DMS53 treated with DMSO at 0.1 percent for 48 hours (cell line): ENCODE data around the gene ROBO4.

Experiments used
- DNase-seq: peaks from one replicate; lab custom pipeline; 2025; ENCODE audit not compliant: unreplicated experiment; lab: John Stamatoyannopoulos, UW

Gene ROBO4

DNA sequence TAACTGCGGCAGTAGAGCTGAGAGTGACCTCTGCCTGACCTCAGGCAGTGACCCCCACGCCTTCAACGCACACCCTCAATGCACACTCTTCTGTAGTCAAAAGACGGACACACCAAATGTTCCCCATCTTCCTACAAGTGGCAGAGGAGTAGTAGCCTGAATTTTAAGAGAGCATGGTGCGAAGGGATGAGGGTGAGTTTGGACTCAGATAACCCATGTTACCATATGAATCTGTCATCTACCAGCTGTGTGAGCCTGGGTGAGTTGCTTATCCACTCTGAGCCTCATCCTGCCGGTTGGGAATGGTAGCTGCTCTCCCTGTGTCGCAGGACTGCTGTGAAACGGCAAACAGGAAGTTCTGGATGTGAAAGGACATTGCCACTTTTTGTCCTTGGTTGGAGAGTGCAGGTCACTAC is 53.0 kb downstream of the ROBO4 start:
- no peak for DNase-seq

DNA sequence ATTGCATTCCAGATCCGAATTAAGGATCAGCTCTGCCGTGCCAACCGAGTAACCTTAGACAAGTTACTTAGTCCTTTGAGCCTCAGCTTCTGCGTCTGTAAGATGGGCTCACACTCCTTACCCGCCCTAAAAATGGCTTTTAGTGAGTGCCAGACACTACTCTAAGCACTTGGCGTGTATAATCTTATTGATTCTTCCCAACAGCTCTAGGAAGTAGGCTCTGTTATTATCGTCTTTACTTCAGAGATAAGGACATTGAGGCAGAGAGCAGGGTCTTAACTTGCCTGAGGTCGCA is 54.1 kb downstream of the ROBO4 start:
- no peak for DNase-seq

DNA sequence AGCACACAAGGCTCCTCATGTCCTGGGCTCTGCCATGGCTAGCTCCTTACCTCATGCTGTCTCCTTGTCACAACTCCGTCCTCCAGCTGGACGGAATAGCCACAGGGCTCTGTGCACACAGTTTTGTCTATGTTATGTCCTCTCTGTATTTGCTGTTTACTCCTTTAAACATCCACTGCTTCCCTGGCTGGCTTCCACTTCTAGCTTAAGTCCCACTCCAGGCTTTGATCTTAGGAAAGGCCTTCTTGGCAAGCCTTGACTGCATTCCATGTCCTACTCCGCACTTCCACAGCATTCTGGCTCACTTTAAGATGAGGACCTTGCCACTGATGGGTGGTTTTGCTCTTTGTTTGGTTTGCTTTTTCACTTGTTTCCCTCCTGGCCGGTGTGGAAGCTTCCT is 55.4 kb downstream of the ROBO4 start:
- DNase-seq = no peak

DNA sequence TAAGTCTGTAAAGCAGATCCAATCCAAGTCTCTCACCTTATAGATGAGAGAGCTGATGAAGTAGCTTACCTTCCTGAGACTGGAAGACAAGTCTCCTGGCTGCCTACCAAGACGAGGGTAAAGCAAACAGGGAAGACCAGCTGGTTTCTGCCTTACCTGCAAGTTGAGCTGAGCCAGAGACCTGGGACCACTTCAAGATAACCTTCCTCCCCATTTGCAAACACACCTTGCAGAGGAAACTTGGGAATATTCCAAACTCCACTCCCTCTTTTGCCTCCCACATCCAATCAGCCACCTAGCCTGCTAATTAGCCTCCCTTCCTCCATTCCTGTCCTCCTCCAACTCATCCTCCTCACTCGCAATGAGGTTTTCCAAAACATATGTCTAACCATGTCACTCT is 55.8 kb downstream of the ROBO4 start:
- DNase-seq = no peak

DNA sequence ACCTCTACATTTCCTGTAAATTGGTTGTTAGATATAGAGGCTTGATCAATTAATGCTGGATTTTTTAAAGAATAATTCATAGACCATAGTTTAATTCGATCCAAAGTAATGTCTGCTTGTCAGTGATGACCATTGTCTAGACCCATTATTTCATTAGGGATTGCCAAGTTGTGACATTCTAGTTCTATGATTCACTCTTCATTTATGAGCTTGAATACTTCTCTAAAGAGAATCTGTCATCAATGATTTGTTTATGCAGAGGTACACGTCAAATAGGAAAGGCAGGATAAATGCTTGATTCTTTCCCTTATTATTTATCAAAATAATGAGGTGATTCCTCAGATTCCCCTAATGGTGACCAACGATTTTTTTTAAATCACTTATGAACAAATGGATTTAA is 56.5 kb downstream of the ROBO4 start:
- DNase-seq = no peak

DNA sequence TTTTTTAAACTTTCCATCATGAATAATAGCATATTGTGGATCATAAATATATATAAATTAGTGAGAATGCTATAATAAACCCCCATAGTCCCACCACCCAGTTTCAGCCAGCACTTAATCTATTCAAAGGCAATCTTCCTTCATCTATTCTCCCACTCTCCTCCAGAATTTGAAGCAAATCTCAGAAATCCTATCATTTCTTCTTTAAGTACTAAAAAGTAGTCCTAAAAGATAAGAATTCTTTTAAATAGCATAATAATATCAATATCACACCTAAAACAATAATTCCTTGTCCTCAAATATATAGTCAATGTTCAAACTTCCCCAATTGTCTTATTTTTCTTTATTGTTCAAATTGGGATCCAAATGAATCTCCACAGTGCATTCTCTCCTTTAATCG is 57.0 kb downstream of the ROBO4 start:
- no peak for DNase-seq

DNA sequence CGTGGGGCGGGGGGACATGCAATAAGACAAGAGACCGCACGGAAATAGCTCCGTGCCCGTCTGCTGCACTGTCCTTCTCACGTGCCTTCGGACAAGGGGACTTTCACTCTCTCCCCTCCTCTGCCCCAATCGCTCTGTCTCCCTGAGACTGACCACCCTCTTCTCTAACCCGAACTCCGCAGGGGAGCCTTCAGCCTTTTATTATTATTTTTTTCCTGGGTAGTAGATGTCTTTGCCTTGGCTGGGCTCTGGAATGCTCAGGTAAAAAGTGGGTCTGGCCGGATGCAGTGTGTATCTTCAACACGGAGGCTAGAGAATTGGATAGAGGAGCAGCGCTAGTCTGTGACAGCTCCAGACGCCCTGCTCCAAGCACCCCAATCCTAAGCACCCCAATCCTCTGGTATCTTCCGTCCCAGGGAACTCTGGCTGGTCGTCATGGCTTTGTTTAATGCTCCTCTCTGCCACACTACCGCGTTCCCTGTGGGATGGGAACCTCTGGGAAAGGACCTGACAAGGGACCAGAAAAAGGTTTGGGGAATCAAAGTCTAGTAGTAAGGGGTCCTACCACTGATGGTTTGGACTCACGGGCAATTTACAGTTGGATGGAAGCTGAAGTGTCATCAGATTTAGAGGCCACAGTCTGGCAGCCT is 57.6 kb downstream of the ROBO4 start:
- DNase-seq = no peak

DNA sequence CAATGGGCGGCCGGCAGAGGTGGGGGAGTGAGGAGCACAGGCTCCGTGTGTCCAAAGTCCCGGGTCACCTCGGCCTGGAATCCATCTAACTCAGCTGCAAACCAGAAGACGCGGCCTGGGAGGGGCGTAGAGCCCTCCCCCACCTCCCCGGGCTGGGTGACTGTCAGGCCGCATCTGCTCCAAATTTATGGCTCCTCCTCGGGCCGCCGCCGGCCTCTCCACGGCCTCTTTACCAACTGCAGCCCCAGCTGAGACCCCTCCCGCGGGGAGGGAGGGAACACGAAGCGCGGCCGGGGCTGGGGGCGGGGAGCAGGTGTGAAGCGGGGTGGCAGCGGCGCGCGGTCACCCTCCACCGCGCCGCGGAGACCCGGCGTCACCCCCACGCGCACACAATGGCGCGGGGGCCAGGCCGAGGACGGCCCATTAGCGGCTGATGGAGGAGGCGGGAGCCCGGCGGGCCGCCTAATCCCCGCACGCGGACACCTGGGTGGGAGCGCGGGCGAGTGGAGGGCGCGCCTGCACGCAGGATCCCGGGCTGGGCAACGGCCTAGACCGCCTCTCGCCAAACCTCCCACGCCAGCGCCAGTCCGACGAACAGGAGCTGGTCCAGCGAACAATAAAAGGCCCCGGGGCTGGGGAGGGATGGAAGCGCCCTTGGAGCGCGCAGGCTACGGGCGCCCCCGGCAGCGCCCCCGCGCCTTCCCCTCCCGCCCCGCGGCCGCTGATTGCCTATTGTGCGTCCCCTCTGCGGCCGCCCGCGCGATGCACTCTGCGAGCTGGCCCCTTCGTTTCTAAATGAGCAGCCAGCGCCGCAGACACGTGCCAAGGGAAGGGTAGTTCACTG is 58.3 kb downstream of the ROBO4 start:
- DNase-seq = no peak

DNA sequence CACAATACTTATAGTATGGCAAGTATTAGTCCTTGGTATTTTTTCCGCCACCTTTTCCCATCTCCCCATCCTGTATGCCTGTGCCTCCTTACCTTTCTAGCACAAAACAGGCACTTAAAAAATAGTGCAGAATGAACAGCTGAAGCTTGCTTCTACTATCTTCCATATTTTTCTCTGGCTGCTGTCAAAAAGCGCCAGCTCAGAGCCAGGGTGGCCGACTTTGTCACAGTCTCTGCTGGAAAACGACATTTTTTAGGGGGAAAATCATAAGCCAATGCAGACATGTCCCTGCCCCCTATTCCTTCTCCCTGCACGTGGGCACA is 58.9 kb downstream of the ROBO4 start:
- DNase-seq = no peak

DNA sequence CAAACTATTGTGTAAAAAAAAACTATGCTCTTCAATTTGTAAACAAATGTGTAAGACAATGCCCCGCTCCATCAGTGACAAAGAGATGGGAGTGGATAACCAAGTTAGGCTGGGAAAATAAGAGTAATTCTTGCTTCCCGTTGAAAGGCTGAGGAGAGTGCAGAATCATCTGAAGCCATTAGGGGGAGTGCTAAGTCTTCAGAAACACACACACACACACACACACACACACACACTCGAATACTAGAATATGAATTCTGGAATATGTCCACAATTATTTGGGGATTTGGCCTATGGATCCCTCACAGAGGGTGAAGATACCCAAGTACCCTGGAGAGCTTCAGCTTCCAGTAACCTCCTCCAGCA is 60.2 kb downstream of the ROBO4 start:
- peak; percentile 55 for DNase-seq

DNA sequence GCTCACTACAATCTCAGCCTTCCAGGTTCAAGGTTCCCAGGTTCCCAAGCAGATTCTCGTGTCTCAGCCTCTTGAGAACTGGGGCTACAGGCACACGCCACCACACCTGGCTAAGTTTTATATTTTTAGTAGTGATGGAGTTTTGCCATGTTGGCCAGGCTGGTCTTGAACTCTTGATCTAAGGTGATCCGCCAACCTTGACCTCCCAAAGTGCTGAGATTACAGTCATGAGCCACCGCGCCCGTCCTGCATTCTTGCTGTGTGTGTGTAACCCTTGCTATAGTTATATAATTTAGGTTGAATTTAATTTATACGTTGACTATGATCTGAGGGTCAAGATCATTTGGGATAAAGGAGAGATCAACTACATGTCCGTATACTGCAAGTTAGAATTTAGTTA is 61.7 kb downstream of the ROBO4 start:
- no peak for DNase-seq

DNA sequence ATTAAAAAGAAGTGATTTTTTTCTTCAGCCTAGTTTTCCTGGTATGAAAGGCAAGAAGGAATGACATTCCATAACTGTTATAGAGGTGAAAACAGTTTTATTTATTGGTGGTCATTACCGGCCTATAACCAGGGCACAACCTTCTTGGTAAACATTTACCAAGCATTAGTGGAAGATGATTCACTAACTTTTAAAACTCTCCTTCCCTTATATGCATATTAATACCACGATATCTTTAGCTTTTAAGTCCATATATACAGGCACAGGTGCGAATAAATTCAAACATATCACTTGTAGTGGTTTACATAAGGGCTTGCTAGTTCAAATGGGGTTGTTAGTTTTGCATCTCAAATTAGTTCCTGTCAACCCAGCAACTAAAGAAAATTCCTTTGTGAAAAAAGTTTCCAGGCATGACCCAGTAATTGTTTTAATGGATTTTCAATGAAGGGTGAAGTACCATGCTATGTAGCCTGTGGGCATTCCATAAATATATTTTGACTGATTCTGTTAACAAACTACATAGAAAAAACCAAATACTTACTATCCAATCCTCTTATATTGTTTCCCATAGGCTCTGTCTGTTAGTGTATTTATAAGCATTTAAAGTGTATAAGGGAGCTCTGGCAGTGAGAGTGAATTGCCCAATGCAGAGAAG is 63.0 kb downstream of the ROBO4 start:
- no peak for DNase-seq
